Subcutaneous abdominal adipose tissue (tissue), 5 donors: Measurements from ENCODE around the gene ZNF354B.
"Not testable (repeated sequence)": the region's sequence is repeated elsewhere in the genome, so short reads cannot be mapped to it uniquely, and the experiment has no call there.

Experiments
- H3K27ac ChIP-seq: one replicate; pipeline ENCODE4 v1.7.0; 2013; ENCODE audit warnings: low read depth, mild to moderate bottlenecking, inconsistent platforms, low read length, moderate library complexity
- H3K27me3 ChIP-seq, 5 donors: one replicate each; pipeline ENCODE4 v1.7.0; 2013; ENCODE audit warnings: low read length in 5 of 5, inconsistent platforms in 1 of 5; ENCODE audit not compliant: control insufficient read depth in 5 of 5, insufficient read depth in 4 of 5
- H3K36me3 ChIP-seq, 5 donors: one replicate each; pipeline ENCODE4 v1.7.0; 2013; ENCODE audit warnings: low read length in 5 of 5; ENCODE audit not compliant: control insufficient read depth in 5 of 5, insufficient read depth in 5 of 5
- H3K4me1 ChIP-seq, 5 donors: one replicate each; pipeline ENCODE4 v1.7.0; 2013; ENCODE audit warnings: low read length in 5 of 5, mild to moderate bottlenecking in 3 of 5, moderate library complexity in 1 of 5; ENCODE audit not compliant: control insufficient read depth in 5 of 5, insufficient read depth in 5 of 5
- H3K4me3 ChIP-seq, 5 donors: one replicate each; pipeline ENCODE4 v1.7.0; 2013; ENCODE audit warnings: low read length in 5 of 5, low read depth in 1 of 5
- H3K9ac ChIP-seq, 5 donors: one replicate each; pipeline ENCODE4 v1.7.0; 2013; ENCODE audit warnings: low read length in 5 of 5, mild to moderate bottlenecking in 4 of 5, moderate library complexity in 3 of 5
- H3K9me3 ChIP-seq, 5 donors: one replicate each; pipeline ENCODE4 v1.7.0; 2013; ENCODE audit warnings: low read length in 5 of 5; ENCODE audit not compliant: control insufficient read depth in 5 of 5
- donor health status: healthy.
- donor health status: healthy.
- donor health status: healthy.
- donor health status: healthy.
- donor health status: healthy.

The ZNF354B gene

GRCh38 chr5:178870411-178870810, 10.7 kb downstream of the ZNF354B start:
- Histone ChIP-seq H3K27ac (no peak overlapping the region), H3K9me3 (peaks cover 0 to 30% (median 23%) of the 10 kb centered on the region in 5 donors), H3K4me1 (peaks cover 0 to 10% (median 8%) of the 10 kb centered on the region in 5 donors), H3K27me3 (no peaks in the 10 kb centered on the region), H3K4me3 (no peak overlapping the region), H3K9ac (no peak overlapping the region), H3K36me3 (peaks cover 34 to 88% (median 76%) of the 10 kb centered on the region in 5 donors)

GRCh38 chr5:178872302-178872701, 12.5 kb downstream of the ZNF354B start:
- Histone ChIP-seq H3K4me1 (peaks cover 0 to 10% (median 8%) of the 10 kb centered on the region in 5 donors), H3K4me3 (no peak overlapping the region), H3K27me3 (no peaks in the 10 kb centered on the region), H3K36me3 (peaks cover 33 to 86% (median 77%) of the 10 kb centered on the region in 5 donors), H3K27ac (no peak overlapping the region), H3K9ac (no peak overlapping the region), H3K9me3 (peaks cover 0 to 44% (median 39%) of the 10 kb centered on the region in 5 donors)

GRCh38 chr5:178883115-178883694, 23.5 kb downstream of the ZNF354B start:
- peaks cover 47 to 87% (median 83%) of the 10 kb centered on the region in 5 donors for H3K9me3 ChIP-seq
- H3K4me1 ChIP-seq, H3K9ac ChIP-seq, H3K27ac ChIP-seq, H3K27me3 ChIP-seq: not testable (repeated sequence)
- H3K36me3 ChIP-seq: peaks cover 43 to 83% (median 61%) of the 10 kb centered on the region in 5 donors
- peak overlapping the region; percentile 28 to 60 (median 44) for H3K4me3 ChIP-seq

- Histone ChIP-seq H3K36me3 (peaks cover 43 to 78% (median 59%) of the 10 kb centered on the region in 5 donors), H3K9me3 (peaks cover 47 to 90% (median 82%) of the 10 kb centered on the region in 5 donors)
Measured at GRCh38 chr5:178883815-178884430, 24.2 kb downstream of the ZNF354B start.

GRCh38 chr5:178895615-178896571, 36.1 kb downstream of the ZNF354B start, which contains the start of gene ZFP2:
TSS of gene ZFP2 (plus strand) at chr5:178895913. CDS start at chr5:178931314, 35,401 bp downstream.
- H3K36me3 ChIP-seq: no peaks in the 10 kb centered on the region
- no peaks in the 10 kb centered on the region for H3K27me3 ChIP-seq
- peak within 1 kb of the TSS; percentile 57 to 89 (median 79) for H3K4me3 ChIP-seq
- H3K9ac ChIP-seq: peak within 1 kb of the TSS; percentile 16 to 88 (median 82)
- peak within 1 kb of the TSS; percentile 67 for H3K27ac ChIP-seq
- peaks cover 0 to 8% (median 3%) of the 10 kb centered on the region in 5 donors for H3K9me3 ChIP-seq
- peaks cover 0 to 21% (median 8%) of the 10 kb centered on the region in 5 donors for H3K4me1 ChIP-seq

More at GRCh38 chr5:178883815-178884430, 24.2 kb downstream of the ZNF354B start:
- H3K27me3 ChIP-seq: no peaks in the 10 kb centered on the region
- no peak overlapping the region for H3K9ac ChIP-seq
- H3K27ac ChIP-seq: no peak overlapping the region
- H3K4me1 ChIP-seq: no peaks in the 10 kb centered on the region
- peak overlapping the region; percentile 4 to 37 (median 10) for H3K4me3 ChIP-seq

GRCh38 chr5:178899289-178899688, 39.5 kb downstream of the ZNF354B start:
- H3K4me1 ChIP-seq: peaks cover 0 to 17% (median 8%) of the 10 kb centered on the region in 5 donors
- H3K27me3 ChIP-seq: no peaks in the 10 kb centered on the region
- peaks cover 0 to 21% (median 10%) of the 10 kb centered on the region in 5 donors for H3K9me3 ChIP-seq
- no peak overlapping the region for H3K27ac ChIP-seq
- H3K36me3 ChIP-seq: peaks cover 0 to 4% (median 0%) of the 10 kb centered on the region in 5 donors
- H3K4me3 ChIP-seq: no peak overlapping the region
- no peak overlapping the region for H3K9ac ChIP-seq

GRCh38 chr5:178902849-178903248, 43.1 kb downstream of the ZNF354B start:
- no peak overlapping the region for H3K27ac ChIP-seq

GRCh38 chr5:178931846-178932760, 72.3 kb downstream of the ZNF354B start:
- H3K27me3 ChIP-seq: no peaks in the 10 kb centered on the region
- H3K9ac ChIP-seq: no peak overlapping the region
- no peaks in the 10 kb centered on the region for H3K4me1 ChIP-seq
- H3K36me3 ChIP-seq: peaks cover 10 to 40% (median 24%) of the 10 kb centered on the region in 5 donors
- H3K9me3 ChIP-seq: peaks cover 71 to 100% (median 95%) of the 10 kb centered on the region in 5 donors
- peak overlapping the region in 4 of 5 donors; percentile 27 to 67 (median 46) for H3K4me3 ChIP-seq
- no peak overlapping the region for H3K27ac ChIP-seq

More at GRCh38 chr5:178902849-178903248, 43.1 kb downstream of the ZNF354B start:
- no peaks in the 10 kb centered on the region for H3K27me3 ChIP-seq
- peaks cover 3 to 4% (median 4%) of the 10 kb centered on the region in 5 donors for H3K36me3 ChIP-seq
- no peak overlapping the region for H3K9ac ChIP-seq
- peaks cover 0 to 25% (median 17%) of the 10 kb centered on the region in 5 donors for H3K9me3 ChIP-seq
- H3K4me3 ChIP-seq: no peak overlapping the region
- no peaks in the 10 kb centered on the region for H3K4me1 ChIP-seq
